ENCODE measurements around the gene PTPRD. TPM values are rescaled to one million over a fixed set of nuclear protein-coding genes. Genes with fewer than 3 reads are reported as not detected.
A peak's percentile ranks its signal among the peaks of the same experiment; 100 is the strongest.

The PTPRD gene
- total RNA-seq, result 30.8 TPM
- long read RNA-seq, partial matches to known transcripts, result 5 of 8 reads
- long read RNA-seq, other reads (novel, unspliced or antisense), result 3 of 8 reads

- Histone ChIP-seq H3K27me3 (peaks cover 19% of the 10 kb centered on the region), H3K4me1 (no peaks in the 10 kb centered on the region), H3K9me3 (no peaks in the 10 kb centered on the region), H3K27ac (no peak within 1 kb of the TSS), H3K4me3 (peak within 1 kb of the TSS; percentile 46), H3K36me3 (no peaks in the 10 kb centered on the region)
- DNase-seq (peak; percentile 83), ATAC-seq (peak; percentile 94)
- intact Hi-C loops (cut with DNase I), result no loop called here
- TF ChIP-seq CTCF (IDR thresholded peaks at IDR 0.05), result no peak
Measured at GRCh38 chr9:10612641-10613398, at the start of gene PTPRD. PTPRD (minus strand) TSS chr9:10613002.

DNA sequence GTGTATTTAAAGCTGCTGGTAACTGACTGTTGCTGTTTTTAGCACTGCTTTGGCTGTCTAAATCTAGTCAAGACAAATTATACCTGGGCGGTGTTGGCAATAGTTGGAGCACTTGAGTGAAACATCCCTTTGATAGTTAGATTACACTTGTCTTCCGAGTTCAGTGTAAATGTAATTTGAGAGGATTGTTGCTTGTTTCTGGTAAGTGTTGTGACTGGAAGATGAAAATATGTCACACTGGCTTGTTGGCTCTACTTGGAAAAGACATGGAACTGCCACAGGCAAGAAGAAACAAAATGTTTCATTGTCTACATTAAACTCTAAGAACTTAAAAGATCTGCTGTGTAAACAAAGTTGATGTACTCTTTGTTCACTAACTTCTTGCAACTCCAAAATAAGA is 49.2 kb upstream of the PTPRD start:
- no peaks in the 10 kb centered on the region for H3K27me3 ChIP-seq
- H3K36me3 ChIP-seq, result no peaks in the 10 kb centered on the region
- H3K9me3 ChIP-seq, result no peaks in the 10 kb centered on the region
- no peak overlapping the region for H3K4me3 ChIP-seq
- intact Hi-C loops (cut with DNase I), result no loop called here
- DNase-seq (no peak), ATAC-seq (no peak)
- no peak overlapping the region for H3K27ac ChIP-seq
- no peaks in the 10 kb centered on the region for H3K4me1 ChIP-seq
- no peak for TF ChIP-seq CTCF (IDR thresholded peaks at IDR 0.05)

DNA sequence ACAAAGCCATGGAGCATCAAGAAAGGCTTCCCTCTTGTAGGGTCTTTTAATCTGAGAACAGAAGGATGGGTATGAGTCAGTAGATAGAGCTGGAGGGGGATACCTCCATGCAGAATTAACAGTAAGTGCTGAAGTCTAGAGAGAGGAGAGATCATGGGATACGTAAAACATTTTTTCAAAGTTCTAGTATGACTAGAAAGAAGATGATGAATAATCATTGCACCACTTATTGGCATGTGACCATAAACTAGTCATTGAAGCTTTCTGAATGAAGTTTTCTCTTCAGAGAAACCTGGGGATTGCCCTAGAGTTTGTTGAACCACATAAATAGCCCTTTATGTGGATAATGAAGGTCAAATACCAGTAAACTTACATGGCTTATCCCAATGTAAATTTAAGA is 48.6 kb upstream of the PTPRD start:
- ATAC-seq (no peak), DNase-seq (no peak)
- Histone ChIP-seq H3K27ac (no peak overlapping the region), H3K36me3 (no peaks in the 10 kb centered on the region), H3K9me3 (no peaks in the 10 kb centered on the region), H3K27me3 (no peaks in the 10 kb centered on the region), H3K4me1 (no peaks in the 10 kb centered on the region), H3K4me3 (no peak overlapping the region)
- no peak for TF ChIP-seq CTCF (IDR thresholded peaks at IDR 0.05)
- intact Hi-C loops (cut with DNase I), result no loop called here

DNA sequence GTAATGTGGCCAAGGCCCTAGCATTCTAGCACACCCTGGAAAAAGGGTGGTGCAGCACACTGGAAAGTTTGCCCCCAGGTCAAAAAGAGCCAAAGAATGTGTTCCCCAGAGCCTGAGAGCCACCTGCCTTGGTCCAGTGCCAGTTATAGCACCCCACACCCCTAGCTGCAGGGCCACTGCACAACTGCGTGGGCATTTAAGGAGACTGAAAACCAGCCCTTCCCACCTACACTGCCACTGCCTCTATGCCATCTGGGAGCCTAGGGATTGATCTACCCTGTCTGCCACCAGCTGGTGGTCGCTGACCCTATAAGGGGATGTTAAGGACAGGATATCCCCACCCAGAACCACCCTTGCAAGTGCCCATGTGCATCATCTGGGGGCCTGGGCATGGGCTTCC is 38.2 kb upstream of the PTPRD start:
- TF ChIP-seq CTCF (IDR thresholded peaks at IDR 0.05), result no peak
- intact Hi-C loops (cut with DNase I), result no loop called here
- DNase-seq (peak; percentile 21), ATAC-seq (peak; percentile 12)
- Histone ChIP-seq H3K27me3 (no peaks in the 10 kb centered on the region), H3K4me1 (no peaks in the 10 kb centered on the region), H3K36me3 (no peaks in the 10 kb centered on the region), H3K27ac (no peak overlapping the region), H3K4me3 (no peak overlapping the region), H3K9me3 (no peaks in the 10 kb centered on the region)

DNA sequence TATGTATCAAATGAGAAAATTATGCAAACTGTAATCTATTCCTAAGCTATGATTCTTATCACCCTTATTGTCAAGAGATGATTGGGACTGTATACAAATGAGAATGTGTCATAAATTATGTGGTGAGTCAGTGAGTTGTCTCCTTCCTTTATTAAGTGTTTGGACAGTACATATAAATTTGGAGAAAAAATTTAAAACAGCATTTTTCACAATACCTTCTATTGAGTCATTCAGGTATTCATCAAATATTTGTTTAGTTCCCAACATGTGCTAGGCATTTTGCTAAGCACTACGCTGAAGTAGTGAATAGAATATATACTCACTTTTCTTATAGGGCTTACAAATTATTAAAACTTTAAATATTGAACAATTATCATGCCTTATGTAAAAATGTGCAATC is 36.3 kb upstream of the PTPRD start:
- no peaks in the 10 kb centered on the region for H3K36me3 ChIP-seq
- TF ChIP-seq CTCF (IDR thresholded peaks at IDR 0.05), result no peak
- H3K27me3 ChIP-seq, result no peaks in the 10 kb centered on the region
- intact Hi-C loops (cut with DNase I), result no loop called here
- H3K9me3 ChIP-seq, result no peaks in the 10 kb centered on the region
- ATAC-seq (no peak), DNase-seq (no peak)
- H3K27ac ChIP-seq, result no peak overlapping the region
- H3K4me1 ChIP-seq, result no peaks in the 10 kb centered on the region
- no peak overlapping the region for H3K4me3 ChIP-seq
